GM21717 (cell line): ENCODE data around the gene IL17D.

Experiments
- ATAC-seq: cut with Tn5 transposase; IDR thresholded peaks from one replicate; pipeline ENCODE4 v1.9.1; 2021; ENCODE audit warnings: mild to moderate bottlenecking, moderate library complexity; ENCODE audit not compliant: unreplicated experiment

The IL17D gene

DNA sequence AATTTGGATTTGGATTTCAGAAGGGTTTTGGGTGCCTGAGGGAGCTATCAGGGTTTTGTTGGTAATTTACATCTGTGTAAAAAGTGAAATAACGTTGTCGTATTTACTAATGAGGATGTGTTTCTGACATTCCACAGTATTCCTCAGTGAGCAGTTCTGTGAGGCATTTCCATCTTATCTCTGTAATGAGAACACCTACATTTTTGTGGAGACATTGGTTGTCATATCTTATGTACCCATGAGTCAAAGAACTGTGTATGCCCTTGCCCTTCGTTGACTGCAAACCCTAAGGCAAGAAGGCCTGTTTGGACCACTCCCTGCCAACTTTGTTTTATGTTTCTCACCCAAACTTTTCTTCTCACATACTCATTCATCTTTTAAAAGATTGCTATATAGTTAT is 14.2 kb upstream of the IL17D start:
- ATAC-seq, result no peak

- ATAC-seq, result no peak
Observed at GRCh38 chr13:20691616-20692015, 11.9 kb upstream of the IL17D start.

DNA sequence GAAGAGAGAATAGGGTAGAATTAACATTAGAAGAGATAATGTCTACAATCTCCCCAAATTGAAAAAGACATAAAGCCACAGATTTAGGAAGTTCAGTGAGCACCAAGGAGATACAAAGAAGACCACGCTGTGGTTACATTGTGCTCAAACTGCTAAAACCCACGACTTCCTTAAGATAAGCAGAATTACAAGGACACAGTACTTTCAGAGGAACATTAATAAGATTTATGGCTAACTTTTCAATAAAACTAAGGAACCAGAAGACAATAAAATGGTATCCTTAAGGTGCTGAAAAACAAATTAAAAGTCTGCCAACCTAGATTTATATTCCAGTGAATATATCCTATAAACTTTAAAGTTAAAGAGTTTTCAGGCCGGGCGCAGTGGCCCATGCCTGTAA is 7.4 kb upstream of the IL17D start:
- ATAC-seq, result no peak

GRCh38 chr13:20699715-20700114 is 3.8 kb upstream of the IL17D start:
- no peak for ATAC-seq

GRCh38 chr13:20700288-20700687 is 3.2 kb upstream of the IL17D start:
- no peak for ATAC-seq

DNA sequence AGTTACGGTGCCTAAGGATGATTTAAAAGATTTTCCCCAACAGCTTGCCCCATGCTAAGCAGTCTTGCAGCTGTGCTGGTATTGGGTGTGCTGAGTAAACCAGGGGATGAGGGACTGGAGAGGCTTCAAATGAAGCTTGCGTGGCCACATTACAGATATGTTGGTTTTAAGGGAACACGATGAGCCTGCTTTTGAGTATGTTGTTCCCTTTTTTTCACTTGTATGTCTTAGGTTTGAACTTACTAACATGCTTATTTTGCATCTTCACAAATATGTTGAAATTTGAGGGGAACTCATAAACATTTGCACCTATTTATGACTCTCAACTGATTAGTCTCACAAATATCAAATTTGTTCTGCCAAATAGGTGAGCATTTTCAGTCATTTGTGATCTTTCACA is 2.0 kb upstream of the IL17D start:
- ATAC-seq, result no peak

DNA sequence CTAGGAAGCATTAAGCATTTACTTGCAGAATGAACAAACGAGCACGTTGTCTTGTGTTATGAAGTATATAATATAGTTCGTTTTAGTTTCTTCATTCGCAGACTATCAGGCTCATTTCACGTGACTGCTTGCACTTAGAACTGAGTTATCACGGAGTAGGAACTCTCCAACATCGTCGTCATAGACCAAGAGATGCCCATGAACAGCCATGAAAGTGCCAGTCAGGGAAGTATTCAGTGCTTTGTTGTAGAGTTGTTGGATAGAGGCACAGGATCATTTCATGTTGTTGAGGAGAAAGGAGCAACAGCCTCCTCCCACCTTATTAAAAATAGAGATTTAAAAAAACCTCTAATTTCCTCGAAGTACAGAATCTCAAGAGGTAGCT is 977 bp upstream of the IL17D start:
- no peak for ATAC-seq

DNA sequence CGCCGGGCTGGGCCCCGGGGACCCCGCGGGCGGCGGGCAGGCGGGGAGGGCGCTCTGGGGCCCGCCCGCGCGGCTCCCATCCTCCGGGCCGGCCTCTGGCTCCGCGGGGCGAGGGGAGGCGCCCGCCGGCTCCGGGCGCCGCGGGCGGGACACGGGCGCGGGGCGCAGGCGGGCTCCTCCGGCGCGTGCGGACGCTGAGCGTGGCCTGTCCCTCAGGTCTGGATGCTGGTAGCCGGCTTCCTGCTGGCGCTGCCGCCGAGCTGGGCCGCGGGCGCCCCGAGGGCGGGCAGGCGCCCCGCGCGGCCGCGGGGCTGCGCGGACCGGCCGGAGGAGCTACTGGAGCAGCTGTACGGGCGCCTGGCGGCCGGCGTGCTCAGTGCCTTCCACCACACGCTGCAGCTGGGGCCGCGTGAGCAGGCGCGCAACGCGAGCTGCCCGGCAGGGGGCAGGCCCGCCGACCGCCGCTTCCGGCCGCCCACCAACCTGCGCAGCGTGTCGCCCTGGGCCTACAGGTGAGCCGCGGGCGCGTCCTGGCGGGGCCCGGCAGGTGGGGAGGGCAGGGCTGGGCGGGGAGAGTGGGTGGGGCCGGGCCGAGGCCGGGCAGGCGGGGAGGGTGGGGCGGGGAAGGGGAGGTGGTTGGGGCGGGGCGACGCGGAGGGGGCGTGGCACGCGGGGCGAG is 420 bp downstream of the IL17D start:
- peak; percentile 83 for ATAC-seq

GRCh38 chr13:20704459-20705069 is 1.1 kb downstream of the IL17D start:
- no peak for ATAC-seq

- no peak for ATAC-seq
Observed at GRCh38 chr13:20706661-20707060, 3.2 kb downstream of the IL17D start.

- no peak for ATAC-seq
Observed at GRCh38 chr13:20708216-20708615, 4.7 kb downstream of the IL17D start.

- ATAC-seq, result no peak
Observed at GRCh38 chr13:20709369-20709768, 5.9 kb downstream of the IL17D start.

GRCh38 chr13:20709782-20710181 is 6.3 kb downstream of the IL17D start:
- no peak for ATAC-seq

DNA sequence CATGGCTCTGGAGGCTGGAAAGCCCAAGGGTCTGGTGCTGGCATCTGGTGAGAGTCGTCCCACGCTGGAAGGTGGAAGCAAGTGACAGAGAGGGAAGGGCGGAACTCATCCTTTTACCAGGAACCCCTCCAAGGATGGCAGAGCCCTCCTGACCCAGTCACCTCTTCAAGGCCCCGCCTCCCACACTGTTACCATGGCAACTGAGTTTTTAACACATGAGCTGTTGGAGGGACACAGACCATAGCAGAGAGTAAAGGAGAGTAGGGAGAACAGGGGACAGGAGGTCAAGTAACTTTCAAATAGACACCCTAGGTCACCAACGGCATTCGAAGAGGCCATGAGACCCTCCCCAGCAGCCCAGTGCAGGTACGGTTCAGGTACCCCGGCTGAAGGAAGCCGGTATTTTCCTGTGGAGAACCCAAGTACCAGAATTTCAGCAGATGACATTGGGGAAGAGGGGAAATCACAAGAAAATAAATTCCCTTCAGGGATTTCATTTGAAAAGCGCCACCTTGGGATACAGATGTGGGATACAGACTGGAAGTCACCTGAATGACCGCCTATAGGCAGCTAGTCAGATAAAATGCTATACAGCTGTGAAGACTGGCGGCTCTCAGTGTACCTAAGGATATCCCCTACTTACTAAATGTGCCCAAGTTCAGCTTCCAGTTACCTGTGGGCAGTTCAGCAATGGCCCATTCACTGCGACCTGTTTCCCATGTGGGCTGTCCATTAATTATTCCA is 8.0 kb downstream of the IL17D start:
- no peak for ATAC-seq

DNA sequence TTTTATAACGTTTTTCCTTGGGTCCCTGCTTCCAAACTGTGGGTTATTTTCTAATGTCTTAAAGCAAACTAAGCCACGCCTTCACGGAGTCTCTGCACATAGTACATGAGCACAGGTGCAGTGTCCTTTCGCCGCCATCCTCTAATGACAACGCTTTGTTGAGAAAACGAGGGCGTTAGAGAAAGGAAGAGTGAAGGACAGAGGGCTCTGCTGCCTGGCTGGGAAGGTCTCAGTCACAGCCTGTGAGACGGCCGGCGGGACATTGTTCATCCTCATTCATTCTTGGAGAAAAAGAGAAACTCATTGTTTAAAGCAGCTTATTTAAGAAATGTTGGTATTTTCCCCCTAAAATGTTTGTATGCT is 9.5 kb downstream of the IL17D start:
- no peak for ATAC-seq

DNA sequence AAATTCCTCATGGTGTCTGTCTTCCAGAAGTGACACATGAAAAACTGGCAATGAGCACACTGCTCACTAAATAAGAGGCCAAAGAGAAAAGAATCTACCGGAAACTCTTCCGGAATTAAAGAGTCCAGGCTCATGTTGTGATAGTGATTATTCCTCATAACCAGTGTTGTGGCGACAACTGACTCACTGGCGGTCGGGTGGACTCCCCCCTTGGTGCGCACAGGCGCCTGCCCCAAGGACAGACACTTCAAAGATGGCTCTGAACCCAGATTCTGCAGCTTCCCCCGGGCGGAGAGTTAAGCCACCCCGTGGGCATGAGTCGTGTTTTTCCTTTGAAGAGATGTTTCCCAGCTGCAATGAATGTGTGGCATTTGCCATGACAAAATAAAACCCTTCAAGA is 10.3 kb downstream of the IL17D start:
- ATAC-seq, result no peak

GRCh38 chr13:20714161-20714560 is 10.7 kb downstream of the IL17D start:
- ATAC-seq, result no peak

DNA sequence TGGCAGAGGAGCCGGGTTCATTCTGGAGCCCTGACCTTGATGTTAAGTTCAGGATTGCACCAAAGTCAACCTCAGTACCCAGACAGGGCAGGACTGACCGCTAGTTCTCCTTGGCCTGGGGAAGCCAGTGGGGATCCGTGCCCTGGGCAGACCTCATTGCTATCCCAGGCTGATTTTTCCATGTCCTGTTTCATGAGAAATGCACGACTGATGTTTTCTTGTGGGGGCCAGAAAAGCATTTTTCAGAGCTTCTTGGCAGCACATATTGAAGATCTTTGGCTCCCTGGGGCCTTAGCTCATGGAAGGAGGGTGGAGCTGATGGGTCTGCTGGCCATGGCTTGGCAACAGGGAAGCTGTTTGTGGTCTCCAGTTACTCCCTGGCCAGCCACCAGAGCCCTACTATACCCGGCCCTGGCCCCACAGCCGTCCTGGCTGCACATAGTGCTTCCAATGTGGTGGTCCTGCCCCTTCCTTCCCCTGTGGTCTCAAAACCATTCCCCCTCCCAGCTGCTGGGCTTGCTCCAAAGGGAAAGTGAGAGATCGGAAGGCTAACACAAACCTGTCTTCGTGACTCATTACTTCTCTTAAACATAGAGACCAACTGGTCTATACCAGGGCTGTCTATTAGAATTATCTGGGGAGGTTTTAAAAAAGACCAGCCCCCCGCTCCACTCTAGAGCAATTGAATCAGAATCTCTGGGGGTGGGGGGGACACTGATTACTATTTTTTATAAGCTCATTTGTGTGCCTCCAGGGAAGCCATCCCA is 11.2 kb downstream of the IL17D start:
- no peak for ATAC-seq

GRCh38 chr13:20715330-20715712 is 11.8 kb downstream of the IL17D start:
- ATAC-seq, result no peak

DNA sequence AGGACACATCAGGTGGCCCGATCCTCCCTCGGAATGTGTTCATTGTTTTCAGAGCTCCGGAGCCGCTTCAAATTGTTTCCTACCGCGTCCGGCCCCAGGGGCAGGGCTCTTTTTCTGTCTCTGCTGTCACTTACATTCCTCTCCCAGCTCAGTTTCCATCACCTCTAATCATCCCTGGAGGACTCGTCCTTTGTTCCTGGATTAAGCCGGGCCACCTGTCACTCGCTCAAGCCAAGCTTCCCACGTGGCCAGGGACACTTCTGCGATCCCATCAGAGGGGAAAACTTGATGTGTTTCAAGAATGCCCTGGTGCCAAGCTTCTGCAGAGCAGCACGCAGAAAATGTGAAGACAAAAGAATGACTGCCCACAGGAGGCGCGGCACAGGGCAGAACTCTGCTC is 13.5 kb downstream of the IL17D start:
- ATAC-seq, result no peak
